ENCODE data around the gene POLD2.

The POLD2 gene

GRCh38 chr7:44152971-44153947 is 29.9 kb upstream of the POLD2 start:
- DNase-seq = no peak

- DNase-seq = no peak
Observed at GRCh38 chr7:44151956-44152355, 28.6 kb upstream of the POLD2 start.

GRCh38 chr7:44150966-44151941 is 27.9 kb upstream of the POLD2 start:
- no peak for DNase-seq

- DNase-seq = no peak
Observed at GRCh38 chr7:44150466-44150832, 27.1 kb upstream of the POLD2 start.

GRCh38 chr7:44149571-44150465 is 26.5 kb upstream of the POLD2 start:
- no peak for DNase-seq

GRCh38 chr7:44148961-44149536 is 25.7 kb upstream of the POLD2 start:
- DNase-seq = no peak

- DNase-seq = no peak
Observed at GRCh38 chr7:44148166-44148565, 24.8 kb upstream of the POLD2 start.

GRCh38 chr7:44147026-44147991 is 24.0 kb upstream of the POLD2 start:
- no peak for DNase-seq

- peak; percentile 85 for DNase-seq
Observed at GRCh38 chr7:44145969-44146911, 22.9 kb upstream of the POLD2 start.

- DNase-seq = peak; percentile 70
Observed at GRCh38 chr7:44145479-44145968, 22.2 kb upstream of the POLD2 start.

- DNase-seq = no peak
Observed at GRCh38 chr7:44144968-44145478, 21.7 kb upstream of the POLD2 start.

- no peak for DNase-seq
Observed at GRCh38 chr7:44144426-44144967, 21.1 kb upstream of the POLD2 start.

- DNase-seq = no peak
Observed at GRCh38 chr7:44143646-44144250, 20.4 kb upstream of the POLD2 start.

GRCh38 chr7:44142028-44142427 is 18.7 kb upstream of the POLD2 start:
- DNase-seq = no peak

GRCh38 chr7:44141221-44141850 is 18.0 kb upstream of the POLD2 start, which contains the start of gene MYL7:
Gene MYL7, minus strand, starts transcription at chr7:44141332. Its CDS starts 27 bp downstream, at chr7:44141305.
- DNase-seq = no peak

- no peak for DNase-seq
Observed at GRCh38 chr7:44140341-44140740, 17.0 kb upstream of the POLD2 start.

GRCh38 chr7:44139311-44140010 is 16.1 kb upstream of the POLD2 start:
- no peak for DNase-seq

All from CD4-positive, alpha-beta T cell treated with Interleukin-17A for 4 hours (primary cell).